ENCODE measurements around the gene OVOL2. TPM values are rescaled to one million over a fixed set of nuclear protein-coding genes. Genes with fewer than 3 reads are reported as not detected.

The OVOL2 gene
- polyA plus RNA-seq, 1 of the 3 experiments (the other 2 are of a cell fraction), result not detected

DNA sequence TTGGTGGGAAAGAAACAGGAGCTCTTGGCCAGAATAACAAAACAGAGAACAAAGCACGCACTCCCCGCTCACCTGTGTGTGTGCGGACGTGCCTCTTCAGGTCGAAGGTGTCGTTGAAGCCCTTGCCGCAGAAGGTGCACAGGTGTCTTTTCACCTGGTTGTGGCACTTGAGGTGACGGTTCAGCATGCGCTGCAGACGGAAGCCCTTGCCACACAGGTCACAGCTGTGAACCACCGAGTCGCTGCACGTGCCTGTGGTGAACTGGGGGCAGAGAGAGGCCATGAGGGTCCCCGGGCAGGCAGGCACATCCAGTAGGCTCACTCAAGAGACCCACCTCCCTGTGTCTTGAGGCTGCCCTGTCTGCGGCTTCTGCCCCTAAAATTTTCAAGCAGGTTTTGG, 16.3 kb downstream of the OVOL2 start:
- H3K4me2 ChIP-seq, result no peak overlapping the region
- TF ChIP-seq POLR2AphosphoS5 (IDR thresholded peaks at IDR 0.05; ENCODE audit: low read depth, low read length) (no peak), USF1 (IDR thresholded peaks at IDR 0.05; ENCODE audit: borderline replicate concordance, low read depth) (no peak), RFX5 (IDR thresholded peaks at IDR 0.05; ENCODE audit: low read length) (no peak), FOXJ3 (CRISPR knock-in tag; IDR thresholded peaks at IDR 0.05) (no peak), TCF12 (IDR thresholded peaks at IDR 0.05) (no peak), REST (IDR thresholded peaks at IDR 0.05; ENCODE audit: low read depth, low read length) (no peak), FOSL2 (IDR thresholded peaks at IDR 0.05; ENCODE audit: borderline replicate concordance, low read depth) (no peak), EZH2phosphoT487 (IDR thresholded peaks at IDR 0.05; ENCODE audit: borderline replicate concordance, low read depth) (no peak), MAX (IDR thresholded peaks at IDR 0.05; ENCODE audit: low read depth) (no peak), MEF2A (IDR thresholded peaks at IDR 0.05; ENCODE audit: borderline replicate concordance, low read depth) (no peak), TAF1 (IDR thresholded peaks at IDR 0.05; ENCODE audit: borderline replicate concordance, low read depth, low read length) (no peak), YY1 (IDR thresholded peaks at IDR 0.05; ENCODE audit: low read depth) (no peak), EP300 (IDR thresholded peaks at IDR 0.05; ENCODE audit: borderline replicate concordance in 1 of 2, low read depth in 1 of 2, low read length in 1 of 2) (no peak), GATA2 (CRISPR knock-in tag; IDR thresholded peaks at IDR 0.05) (no peak), TEAD4 (IDR thresholded peaks at IDR 0.05; ENCODE audit: borderline replicate concordance, insufficient read depth) (no peak), ELF1 (IDR thresholded peaks at IDR 0.05) (no peak), NFIC (IDR thresholded peaks at IDR 0.05; ENCODE audit: borderline replicate concordance) (no peak)
- TF ChIP-seq, protein P1, sequence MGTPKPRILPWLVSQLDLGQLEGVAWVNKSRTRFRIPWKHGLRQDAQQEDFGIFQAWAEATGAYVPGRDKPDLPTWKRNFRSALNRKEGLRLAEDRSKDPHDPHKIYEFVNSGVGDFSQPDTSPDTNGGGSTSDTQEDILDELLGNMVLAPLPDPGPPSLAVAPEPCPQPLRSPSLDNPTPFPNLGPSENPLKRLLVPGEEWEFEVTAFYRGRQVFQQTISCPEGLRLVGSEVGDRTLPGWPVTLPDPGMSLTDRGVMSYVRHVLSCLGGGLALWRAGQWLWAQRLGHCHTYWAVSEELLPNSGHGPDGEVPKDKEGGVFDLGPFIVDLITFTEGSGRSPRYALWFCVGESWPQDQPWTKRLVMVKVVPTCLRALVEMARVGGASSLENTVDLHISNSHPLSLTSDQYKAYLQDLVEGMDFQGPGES (IDR thresholded peaks at IDR 0.05; ENCODE audit: low read depth, low read length), result no peak
- H3K9me2 ChIP-seq, result no peaks in the 10 kb centered on the region
- no peaks in the 10 kb centered on the region for H3F3A ChIP-seq (replicated peaks; ENCODE audit: insufficient read depth)
- H3K9ac ChIP-seq, result no peak overlapping the region
- H3K27ac ChIP-seq (ENCODE audit: low read depth in 2 of 2, low read length in 1 of 2), result no peak overlapping the region
- H3K9me3 ChIP-seq, result no peaks in the 10 kb centered on the region
- H4K20me1 ChIP-seq (ENCODE audit: insufficient read depth), result no peaks in the 10 kb centered on the region
- ChIA-PET CTCF (no interaction called here), POLR2A (no interaction called here)
- H3K4me1 ChIP-seq (ENCODE audit: control insufficient read depth in 1 of 2, insufficient read depth in 2 of 2, low read depth in 1 of 2, low read length in 1 of 2), result no peaks in the 10 kb centered on the region
- WGBS (ENCODE audit: low lambda C conversion rate), result 45% methylated on average over 15 of the region's 15 CpGs
- H3K36me3 ChIP-seq (replicated peaks in 1 of 2; ENCODE audit: control insufficient read depth in 1 of 2, insufficient read depth in 2 of 2, low read length in 1 of 2), result no peaks in the 10 kb centered on the region
- no peak for DNase-seq
- H3K79me2 ChIP-seq (ENCODE audit: insufficient read depth), result no peaks in the 10 kb centered on the region
- no peak overlapping the region for H3K4me3 ChIP-seq (ENCODE audit: low read depth in 2 of 2, low read length in 1 of 2)
- peaks cover 8% of the 10 kb centered on the region; the same call in 1 of the 2 replicates for H3K27me3 ChIP-seq (ENCODE audit: insufficient read depth)
- H2AFZ ChIP-seq (ENCODE audit: low read depth), result no peak overlapping the region
